GM12874 (cell line): ENCODE results near the gene TTC29.

ENCODE experiments used
- TF ChIP-seq, protein P1 (sequence below): IDR thresholded peaks from 2 replicates; pipeline ENCODE4 v1.5.1; 2011; ENCODE audit warnings: low read depth, mild to moderate bottlenecking, control low read depth, low read length, moderate library complexity; ENCODE audit not compliant: insufficient read depth

TTC29 gene, protein sequence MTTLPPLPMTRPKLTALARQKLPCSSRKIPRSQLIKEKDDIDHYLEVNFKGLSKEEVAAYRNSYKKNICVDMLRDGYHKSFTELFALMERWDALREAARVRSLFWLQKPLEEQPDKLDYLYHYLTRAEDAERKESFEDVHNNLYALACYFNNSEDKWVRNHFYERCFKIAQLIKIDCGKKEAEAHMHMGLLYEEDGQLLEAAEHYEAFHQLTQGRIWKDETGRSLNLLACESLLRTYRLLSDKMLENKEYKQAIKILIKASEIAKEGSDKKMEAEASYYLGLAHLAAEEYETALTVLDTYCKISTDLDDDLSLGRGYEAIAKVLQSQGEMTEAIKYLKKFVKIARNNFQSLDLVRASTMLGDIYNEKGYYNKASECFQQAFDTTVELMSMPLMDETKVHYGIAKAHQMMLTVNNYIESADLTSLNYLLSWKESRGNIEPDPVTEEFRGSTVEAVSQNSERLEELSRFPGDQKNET

GRCh38 chr4:146945556-146946374 lies at the start of gene TTC29:
Gene TTC29 (minus strand): TSS chr4:146945864. CDS start chr4:146939895, 5,969 bp downstream.
- TF ChIP-seq, protein P1, sequence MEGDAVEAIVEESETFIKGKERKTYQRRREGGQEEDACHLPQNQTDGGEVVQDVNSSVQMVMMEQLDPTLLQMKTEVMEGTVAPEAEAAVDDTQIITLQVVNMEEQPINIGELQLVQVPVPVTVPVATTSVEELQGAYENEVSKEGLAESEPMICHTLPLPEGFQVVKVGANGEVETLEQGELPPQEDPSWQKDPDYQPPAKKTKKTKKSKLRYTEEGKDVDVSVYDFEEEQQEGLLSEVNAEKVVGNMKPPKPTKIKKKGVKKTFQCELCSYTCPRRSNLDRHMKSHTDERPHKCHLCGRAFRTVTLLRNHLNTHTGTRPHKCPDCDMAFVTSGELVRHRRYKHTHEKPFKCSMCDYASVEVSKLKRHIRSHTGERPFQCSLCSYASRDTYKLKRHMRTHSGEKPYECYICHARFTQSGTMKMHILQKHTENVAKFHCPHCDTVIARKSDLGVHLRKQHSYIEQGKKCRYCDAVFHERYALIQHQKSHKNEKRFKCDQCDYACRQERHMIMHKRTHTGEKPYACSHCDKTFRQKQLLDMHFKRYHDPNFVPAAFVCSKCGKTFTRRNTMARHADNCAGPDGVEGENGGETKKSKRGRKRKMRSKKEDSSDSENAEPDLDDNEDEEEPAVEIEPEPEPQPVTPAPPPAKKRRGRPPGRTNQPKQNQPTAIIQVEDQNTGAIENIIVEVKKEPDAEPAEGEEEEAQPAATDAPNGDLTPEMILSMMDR, result no peak

GRCh38 chr4:146981651-146982050 lies 36.0 kb upstream of the TTC29 start:
- TF ChIP-seq, protein P1, result no peak

- TF ChIP-seq, protein P1, result no peak
Observed at GRCh38 chr4:146978641-146979040, 33.0 kb upstream of the TTC29 start.

GRCh38 chr4:146976145-146976544 lies 30.5 kb upstream of the TTC29 start:
- TF ChIP-seq, protein P1, result no peak

DNA sequence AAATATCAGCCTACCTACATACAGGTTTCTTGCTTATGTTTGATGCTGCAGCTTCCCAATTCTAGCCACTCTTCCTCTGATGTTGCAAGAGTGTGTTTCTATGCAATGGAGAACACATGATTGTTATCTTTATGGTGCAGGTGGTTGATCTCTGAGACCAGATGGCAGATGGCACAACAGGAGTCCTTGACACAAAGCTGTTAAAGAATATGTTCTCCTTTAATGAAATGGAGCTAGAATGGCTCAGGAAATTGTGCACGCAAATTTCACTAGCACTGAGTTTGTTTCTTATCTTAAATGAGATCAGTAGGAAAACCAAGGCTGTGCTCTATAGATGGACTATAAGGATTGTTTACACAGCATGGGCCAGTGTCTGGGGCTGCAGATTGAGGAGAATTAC lies 29.9 kb upstream of the TTC29 start:
- TF ChIP-seq, protein P1, result no peak

DNA sequence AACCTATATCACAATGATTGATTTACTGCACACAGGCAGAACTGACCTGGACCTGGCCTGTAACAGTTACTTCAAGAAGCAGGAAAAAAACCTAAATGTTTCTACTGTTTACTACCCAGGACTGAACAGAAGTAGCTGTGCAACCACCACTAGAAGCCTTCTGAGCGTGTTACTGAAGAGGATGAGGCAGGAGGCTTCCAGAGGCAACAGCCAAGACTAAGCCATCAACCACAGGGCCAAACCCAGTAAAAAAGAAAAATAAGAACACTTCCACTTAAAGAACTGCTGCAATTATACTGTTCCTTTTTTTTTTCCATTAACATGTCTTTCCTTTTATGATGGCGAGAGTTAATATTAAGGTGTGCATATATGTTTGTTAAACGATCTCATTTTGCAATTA lies 29.4 kb upstream of the TTC29 start:
- TF ChIP-seq, protein P1, result no peak

DNA sequence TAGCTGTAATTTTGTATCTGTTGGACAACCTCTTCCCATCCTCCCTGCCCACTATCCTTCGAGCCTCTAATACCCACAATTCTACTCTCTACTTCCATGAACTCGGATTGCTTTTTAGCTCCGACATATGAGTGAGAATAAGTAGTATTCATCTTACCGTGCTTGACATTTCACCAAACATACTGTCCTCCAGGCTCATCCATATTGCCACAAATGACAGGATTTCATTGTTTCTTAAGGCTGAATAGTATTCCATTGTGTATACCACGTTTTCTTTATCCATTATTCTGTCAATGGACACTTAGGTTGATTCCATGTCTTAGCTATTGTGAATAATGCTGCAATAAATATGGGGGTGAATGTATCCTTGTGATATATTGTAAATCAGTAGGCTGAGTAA lies 26.4 kb upstream of the TTC29 start:
- TF ChIP-seq, protein P1, result no peak
